ENCODE data around the gene CPEB3.
"Not testable (repeated sequence)": the region's sequence is repeated elsewhere in the genome, so short reads cannot be mapped to it uniquely, and the experiment has no call there.

The CPEB3 gene

DNA sequence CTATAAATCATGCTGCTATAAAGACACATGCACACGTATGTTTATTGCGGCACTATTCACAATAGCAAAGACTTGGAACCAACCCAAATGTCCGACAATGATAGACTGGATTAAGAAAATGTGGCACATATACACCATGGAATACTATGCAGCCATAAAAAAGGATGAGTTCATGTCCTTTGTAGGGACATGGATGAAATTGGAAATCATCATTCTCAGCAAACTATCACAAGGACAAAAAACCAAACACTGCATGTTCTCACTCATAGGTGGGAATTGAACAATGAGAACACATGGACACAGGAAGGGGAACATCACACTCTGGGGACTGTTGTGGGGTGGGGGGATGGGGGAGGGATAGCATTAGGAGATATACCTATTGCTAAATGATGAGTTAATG is 149.7 kb downstream of the CPEB3 start:
- not testable (repeated sequence) for DNase-seq (ENCODE audit: low read depth)

DNA sequence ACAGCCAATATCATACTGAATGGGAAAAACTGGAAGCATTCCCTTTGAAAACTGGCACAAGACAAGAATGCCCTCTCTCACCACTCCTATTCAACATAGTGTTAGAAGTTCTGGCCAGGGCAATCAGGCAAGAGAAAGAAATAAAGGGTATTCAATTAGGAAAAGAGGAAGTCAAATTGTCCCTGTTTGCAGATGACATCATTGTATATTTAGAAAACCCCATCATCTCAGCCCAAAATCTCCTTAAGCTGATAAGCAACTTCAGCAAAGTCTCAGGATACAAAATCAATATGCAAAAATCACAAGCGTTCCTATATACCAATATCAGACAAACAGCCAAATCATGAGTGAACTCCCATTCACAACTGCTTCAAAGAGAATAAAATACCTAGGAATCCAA is 156.8 kb downstream of the CPEB3 start:
- DNase-seq (ENCODE audit: low read depth): not testable (repeated sequence)

DNA sequence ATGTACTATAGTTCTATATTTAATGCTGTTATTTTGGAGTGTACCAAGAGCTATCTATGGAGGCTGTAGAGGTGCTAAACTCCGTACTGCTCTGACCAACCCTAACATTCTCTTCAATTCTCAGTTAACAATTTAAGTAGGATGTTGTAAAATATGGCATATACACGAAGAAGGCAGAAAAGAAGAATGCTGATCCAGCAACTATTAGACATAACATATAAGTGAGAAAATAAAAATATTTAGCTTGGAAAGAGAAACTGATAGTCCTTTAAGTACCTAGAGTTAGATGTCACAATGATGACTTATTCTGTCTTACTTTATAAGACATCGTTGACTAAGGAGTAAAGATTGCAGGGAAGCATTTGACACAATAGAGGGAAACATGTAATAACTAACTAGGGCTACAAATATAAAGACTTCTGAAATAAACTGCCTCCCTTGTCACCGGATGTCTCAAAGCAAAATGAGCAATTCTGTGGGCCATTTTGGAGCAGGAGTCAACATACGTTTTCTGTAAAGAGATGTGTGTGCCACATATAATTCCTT is 159.5 kb downstream of the CPEB3 start:
- no peak for DNase-seq (ENCODE audit: low read depth)

DNA sequence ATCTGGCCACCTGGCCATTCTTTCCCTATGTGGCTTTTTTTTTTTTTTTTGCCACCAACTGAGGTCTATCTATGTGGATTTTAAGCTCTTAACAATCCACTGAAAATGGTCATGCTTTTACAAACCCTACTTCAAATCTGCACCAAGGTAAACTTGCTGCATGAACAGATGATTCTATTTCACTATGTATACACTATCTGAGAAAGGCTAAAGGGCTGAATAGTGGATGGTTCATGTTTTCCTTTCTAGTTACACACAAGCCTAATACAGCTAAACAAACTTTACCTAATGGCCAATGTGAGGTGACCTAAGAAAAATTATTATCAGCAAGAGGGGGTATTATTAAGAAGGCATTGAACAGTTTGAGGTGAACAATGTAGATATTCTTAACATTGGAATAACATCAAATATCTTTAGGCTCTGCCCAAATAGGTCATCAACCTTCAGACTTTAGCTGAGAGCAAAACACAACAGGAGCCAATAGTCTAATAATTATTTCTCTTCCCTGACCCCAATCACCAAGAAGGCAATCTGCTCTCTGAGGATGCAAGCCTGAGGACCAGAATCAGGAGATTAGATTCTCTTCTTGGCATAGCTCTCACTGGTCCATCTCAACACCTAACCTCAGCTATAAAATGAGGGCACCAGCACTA is 160.1 kb downstream of the CPEB3 start:
- DNase-seq (ENCODE audit: low read depth): no peak

DNA sequence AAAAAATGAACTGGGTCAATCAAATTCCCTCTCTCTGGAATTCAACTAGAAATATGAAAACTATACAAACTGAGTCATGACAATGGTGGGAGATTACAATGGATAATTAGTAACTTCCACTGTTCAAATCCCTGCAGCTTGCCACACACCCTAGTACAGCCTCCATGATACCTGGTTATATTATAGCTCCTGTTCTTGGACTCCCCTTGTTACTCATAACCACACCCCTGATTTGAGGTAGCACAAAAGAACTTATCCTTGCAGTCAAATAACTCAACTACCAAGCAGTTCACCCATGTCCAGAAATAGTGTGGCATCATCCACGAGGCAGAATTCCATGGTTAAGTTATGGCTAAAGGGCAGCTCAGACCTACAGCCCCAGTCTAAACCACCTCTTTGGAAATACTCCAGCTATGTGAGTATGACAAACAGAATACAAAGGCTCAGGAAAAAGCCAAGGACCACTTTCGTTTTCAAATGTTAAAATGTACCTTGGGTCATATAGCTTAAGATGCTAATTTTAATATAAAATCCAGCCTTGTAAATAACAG is 164.7 kb downstream of the CPEB3 start:
- no peak for DNase-seq (ENCODE audit: low read depth)

DNA sequence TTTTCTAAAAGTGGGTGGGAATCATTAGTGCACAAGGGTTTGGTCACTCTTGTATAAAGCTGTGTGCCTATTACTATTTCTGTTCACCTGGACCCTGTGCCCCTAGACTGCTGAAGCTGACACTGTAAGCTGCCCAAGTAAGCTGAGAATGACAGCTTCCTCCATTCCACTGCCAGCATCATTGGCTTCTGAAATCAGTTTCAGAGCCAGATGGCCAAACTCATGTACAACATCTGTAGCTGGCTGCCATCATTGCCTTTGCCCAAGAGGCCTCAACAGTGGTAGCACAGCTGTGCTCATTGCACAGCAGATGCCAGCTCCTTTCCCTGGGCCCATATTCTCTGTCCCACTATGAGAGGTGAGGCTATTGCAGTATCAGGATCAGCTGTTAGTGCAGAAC is 165.7 kb downstream of the CPEB3 start:
- no peak for DNase-seq (ENCODE audit: low read depth)

DNA sequence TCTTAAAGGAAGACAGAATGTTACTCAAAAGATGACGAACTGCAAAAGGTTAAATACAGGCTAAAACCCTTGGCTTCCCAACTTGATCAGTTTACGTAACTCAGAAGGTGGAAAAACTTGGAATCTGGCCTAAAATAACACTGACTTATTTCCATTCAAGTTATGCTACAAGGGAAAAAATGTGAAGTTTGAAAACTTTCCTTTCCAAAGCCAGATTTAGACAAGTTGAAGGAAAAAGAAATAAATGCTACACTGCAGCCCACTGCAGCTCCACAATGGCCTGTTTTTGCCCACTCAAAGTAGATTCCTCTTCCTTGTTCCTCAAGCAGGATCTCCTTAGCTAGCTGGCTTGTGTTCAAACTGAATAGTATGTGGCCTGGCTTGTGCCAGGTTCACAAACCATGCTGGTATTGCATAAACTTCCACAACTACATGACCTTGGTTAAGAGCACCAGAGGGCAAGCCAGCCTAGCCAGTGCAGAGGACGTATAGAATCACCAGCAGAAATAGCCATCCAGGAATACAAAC is 166.2 kb downstream of the CPEB3 start:
- no peak for DNase-seq (ENCODE audit: low read depth)

DNA sequence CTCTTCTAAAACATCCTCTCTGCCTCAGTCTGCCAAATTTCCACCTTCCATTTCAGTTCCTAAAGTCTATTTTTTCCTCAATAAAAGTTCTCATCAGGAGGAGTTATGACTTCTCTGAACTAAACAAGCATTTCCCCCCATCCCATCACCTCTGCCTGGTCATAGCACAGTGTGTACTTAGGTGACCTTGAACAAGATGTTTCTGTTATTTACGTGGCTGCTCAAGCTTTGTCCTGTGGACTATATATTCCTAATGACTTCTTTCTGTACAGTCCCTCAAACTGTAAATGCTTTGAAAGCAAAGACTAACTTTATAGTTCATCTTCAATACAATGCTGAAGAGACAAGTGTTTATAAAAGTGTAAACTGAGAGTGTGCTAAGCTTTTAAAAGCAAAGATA is 166.9 kb downstream of the CPEB3 start:
- no peak for DNase-seq (ENCODE audit: low read depth)

DNA sequence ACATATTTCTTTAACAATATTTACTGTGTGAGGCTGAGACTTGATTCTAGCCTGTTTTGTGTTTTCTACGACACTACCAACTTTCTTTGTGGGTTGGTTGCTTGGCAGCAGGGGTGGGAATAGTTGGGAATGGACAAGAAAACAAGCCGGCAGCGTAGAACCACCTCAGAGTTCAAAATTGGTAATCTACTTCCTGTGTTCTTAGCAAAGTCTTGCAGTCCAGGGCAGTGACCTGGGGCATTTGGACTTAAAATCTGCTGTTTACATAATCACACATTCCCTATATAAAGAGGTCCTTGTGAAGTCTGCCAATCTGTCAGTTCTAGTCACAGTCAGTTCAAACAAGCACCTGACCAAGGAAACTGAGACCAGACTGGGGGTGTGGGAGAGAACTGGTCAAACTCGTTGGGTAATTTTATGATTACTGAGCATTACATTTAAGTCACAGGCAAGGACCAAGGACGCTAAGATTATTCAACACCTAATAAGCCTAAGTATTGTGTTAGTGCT is 167.9 kb downstream of the CPEB3 start:
- DNase-seq (ENCODE audit: low read depth): no peak

DNA sequence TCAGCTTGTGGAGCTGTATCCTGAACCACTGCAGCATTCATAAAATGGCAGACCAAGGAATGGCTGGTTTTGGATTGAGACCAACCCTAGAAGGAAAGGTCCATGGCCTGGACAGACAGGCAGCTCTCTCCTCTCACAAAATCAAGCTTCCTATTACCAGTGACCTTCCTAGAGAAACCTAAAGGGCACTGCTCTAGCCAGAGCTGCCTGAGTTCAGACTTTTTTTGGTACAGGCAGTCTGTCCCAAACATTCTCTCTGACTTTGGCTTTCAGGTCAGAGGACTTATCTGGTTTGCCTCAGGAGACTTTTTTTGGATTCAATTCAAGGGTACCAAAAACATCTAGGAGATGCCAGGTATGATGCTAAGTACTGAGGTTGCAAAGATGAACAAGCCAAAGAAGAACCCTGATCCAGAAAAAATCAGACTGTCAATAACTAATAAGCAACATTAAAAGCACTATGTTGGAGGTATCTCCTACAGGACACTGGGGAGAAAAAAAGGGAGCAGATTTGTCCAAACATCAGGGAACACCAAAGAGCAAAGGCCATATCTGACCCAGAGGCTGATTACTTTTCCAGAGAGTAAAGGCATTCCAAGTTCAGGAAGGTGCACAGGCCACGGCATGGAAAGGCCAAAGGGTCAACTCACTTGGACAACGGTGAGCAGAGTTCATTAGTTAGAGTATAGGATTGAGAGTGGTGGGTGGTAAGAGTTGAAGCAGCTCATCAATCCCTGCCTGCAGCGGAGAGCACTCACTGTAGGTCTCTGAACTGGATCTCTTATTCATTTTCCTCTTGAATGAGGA is 169.0 kb downstream of the CPEB3 start:
- DNase-seq (ENCODE audit: low read depth): no peak

DNA sequence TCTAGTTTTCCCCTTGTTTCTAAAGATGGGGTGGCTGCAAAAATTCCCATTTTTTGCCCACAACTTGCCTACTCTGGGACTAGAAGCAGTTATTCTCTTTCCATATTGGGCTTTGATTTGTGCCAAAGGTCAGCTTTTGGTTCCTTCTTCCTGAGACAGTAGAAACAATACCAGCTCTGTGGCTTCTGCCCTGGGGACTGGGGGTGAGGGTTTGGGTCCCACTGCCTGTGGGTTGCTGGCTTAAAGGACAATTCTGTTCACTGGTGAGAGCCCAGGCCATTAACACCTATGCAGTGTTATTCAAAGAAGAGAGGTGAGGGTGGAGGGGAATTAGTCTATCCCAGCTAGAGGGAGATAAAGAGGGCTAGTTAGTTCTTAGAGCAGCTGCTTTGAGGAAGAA is 171.5 kb downstream of the CPEB3 start:
- no peak for DNase-seq (ENCODE audit: low read depth)

DNA sequence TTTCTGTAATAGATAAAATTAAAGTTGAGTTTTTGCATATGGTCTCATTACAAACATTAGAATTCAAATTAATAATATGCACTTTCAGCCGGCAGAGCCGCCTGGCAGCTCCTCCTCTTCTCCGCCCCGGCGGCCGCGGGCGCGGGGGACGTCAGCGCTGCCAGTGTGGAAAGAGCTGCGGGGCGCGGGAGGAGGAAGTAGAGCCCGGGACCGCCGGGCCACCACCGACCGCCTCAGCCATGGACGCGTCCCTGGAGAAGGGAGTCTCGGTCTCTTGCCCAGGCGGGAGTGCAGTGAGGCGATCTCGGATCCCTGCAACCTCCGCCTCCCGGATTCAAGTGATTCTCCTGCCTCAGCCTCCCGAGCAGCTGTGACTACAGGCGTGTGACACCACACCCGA is 176.0 kb downstream of the CPEB3 start:
- not testable (repeated sequence) for DNase-seq (ENCODE audit: low read depth)

DNA sequence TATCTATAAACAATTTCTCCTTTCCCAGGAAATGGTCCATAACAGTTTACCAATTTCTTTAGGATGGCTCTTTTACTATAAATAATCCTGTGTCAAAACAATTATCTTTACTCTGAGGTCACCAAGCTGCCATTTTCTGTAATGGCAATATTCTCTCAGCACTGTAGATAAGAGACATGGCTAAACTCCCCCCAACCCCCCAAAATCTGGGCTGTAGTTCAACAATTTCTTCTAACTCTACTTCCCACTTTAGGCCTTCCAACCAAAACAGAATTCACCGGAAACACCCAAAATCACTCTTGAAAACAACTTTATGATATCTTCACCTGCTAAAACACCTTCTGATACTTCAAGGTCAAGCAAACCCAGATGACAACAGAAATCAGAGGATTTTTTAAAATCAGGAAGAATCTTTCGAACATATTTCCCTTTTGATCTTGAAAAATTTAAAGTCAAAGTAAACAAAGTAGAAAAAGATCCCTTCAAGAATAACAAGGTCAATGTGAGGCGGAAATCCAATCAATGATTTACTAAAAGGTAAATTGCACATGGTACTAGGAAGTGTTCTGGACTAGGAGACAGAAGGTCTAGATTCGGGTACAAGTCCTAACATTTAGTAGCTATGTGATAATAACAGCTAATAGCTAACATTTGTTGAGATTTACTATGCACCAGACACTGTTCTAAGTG is 176.8 kb downstream of the CPEB3 start:
- no peak for DNase-seq (ENCODE audit: low read depth)

DNA sequence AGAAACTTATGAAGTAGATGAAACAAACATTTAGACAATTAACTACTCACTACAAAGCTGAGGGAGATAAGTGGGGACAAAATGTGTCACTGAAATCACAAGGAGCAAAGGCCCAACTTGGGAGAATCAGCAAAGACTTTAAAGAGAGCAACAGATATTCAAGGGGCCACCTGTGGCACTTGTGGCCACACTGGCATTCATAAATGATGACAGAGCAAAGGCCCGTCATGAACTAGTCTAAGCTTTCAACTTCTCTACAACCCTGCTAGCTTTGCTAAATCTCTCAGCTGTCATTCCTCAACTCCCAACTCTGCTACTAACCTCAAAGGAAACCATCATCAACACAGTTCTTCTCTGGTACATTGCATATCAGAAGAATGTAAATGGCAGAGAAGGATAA is 178.4 kb downstream of the CPEB3 start:
- no peak for DNase-seq (ENCODE audit: low read depth)

DNA sequence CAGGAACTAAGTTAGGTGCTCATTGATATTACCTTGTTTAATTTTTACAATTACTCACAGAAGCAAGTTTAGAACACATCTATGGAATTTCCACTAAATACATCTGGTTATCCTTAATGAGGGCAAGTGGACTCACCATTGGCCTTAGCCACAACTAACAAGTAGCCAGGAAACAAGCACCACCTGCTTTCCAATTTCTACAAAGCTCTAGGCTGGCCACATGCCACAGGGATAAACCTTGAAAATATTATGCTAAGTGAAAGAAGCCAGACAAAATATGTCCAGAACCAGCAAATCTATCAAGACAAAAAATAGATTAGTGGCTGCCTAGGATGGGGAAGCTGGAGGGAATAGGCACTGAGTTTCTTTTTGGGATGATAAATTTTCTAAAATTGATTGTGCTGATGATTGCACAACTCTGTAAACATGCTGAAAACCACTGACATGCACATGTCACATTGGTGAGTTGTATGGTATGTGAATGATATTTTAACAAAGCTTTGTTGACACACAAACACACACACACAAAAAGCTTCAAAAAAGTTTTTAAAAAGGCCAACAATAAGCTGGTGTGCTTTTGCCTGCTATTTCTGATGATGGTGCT is 179.4 kb downstream of the CPEB3 start:
- DNase-seq (ENCODE audit: low read depth): no peak

DNA sequence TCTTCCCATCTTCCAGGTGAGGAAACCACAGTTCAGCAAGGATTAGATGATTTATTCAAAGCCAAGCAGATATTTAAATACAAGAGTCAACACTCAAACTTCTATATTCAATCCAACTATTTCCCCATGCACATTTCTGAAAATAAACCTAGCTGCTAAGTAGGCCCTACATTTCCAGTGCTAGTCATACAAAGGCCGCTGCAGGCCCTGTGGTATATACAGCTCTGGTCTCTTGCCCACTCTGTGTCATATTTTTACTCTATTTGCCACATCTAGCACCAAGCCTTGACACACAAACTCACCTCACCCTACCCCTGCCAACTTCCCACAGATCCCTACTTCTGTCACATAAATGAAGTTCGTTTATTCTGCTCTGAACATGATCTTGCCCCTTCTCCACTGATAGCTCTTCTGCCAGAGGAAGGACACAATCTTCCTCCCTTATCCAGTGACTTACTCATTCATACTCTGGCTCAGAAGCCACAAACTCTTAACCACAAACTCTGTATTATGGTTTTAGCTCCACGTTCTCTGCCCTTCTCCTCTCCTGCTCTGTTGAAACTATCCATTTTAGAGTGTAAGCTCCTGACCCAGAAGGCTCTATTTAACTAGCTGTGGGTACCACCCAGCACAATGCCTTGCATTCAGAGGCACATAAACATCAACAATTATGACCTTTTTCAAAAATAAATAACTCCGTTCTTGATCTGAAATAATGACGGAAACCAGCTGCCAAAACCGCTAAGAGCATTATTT is 180.7 kb downstream of the CPEB3 start:
- no peak for DNase-seq (ENCODE audit: low read depth)

DNA sequence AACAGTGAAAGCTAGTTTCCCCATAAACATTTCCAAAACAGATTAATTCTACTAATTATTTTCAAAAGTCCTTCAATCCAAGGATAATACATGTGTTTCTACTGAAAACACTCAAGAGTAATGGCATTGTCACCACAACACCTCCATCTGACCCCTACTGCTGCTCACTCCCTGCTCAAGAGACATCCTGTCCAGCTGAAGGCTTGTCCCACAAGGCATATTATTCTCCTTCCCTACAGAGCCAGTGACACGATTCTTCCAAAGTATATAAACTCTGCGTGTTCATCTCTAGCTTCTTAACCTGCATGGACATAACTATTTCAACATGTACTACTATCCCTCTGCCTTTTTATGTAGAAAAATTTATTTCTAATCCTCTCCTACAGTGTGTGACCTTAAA is 182.1 kb downstream of the CPEB3 start:
- DNase-seq (ENCODE audit: low read depth): no peak

DNA sequence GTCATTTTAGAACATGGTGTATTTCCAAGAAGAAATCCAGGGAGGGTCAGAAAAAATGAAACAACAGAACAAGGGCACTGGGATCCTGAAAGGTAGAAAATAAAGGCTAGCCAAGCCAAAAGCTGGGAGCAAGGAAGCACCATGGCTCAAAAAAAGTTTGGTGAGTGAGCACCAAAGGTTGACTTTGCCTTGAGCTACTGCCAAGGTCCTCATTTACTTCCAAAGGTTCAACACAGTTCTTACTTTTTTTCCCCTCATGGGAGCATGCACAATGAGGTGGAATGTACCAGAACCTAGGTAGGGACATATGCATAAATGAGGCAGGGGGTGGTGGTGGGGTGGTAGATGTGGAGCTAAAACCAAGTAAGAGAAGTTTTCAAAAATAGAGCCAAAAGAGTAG is 182.8 kb downstream of the CPEB3 start:
- no peak for DNase-seq (ENCODE audit: low read depth)

DNA sequence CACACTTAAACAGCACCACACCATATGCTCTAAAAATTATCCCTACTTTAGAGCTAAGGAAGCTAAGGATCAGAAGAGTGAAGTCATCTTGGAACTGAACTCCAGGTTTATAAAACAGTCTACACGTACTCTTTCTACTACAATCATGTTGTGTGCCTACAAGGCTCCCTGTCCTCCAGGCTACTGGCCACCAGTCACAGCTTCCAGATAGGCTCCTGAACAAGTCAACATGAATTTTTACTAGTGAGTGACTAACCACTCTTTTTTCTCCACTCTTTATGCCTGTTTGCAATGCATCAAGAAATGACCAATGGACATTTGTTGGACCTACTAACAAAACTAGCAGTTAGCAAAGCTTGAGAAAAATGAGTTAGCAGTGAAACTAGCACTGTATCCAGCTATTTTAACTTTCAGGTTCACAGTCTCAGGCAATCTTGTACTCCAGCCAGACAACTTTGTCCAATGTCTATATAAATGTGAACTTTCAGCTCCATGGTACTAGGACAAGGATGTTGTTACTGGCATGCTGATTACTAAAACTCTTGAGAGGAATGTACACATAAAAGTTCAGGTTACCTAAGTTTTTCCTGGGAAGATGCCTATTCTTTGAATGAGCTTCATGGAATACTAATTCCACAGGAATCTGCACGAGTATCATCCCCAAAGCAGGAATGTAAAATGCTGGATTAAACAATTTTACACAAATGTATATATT is 187.3 kb downstream of the CPEB3 start:
- DNase-seq (ENCODE audit: low read depth): no peak

DNA sequence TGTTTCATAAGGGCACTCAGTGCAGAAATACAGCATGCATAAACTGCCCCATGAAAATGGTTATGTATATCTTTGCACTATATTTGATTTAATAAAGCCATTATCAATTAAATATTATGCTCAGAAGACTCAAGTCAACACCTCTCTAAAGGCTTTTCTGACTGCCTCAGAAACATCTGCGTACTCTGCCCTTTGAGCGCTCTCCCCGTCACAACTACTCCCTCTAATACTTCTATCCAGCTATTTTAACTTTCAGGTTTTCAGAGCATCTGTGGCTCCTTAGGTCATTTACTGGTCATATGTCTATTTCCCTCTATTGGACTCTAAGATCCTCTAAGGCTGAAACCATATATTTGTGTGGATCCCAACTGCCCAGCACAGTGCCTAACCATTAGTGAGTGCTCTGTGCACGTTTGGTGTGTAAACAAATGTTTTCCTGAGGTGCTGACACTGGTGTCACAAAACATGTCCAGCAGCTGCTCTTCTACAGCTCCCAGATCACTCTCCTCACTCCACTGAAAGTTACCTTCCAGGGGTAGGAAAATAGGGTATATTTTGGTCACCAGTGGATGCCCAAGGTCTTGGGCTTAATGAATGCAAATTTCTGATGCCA is 188.2 kb downstream of the CPEB3 start:
- no peak for DNase-seq (ENCODE audit: low read depth)

Measured in activated T-helper 1 cell treated with Interleukin-2 at 50 U/mL for 16 hours (primary cell).